GM18502 (cell line): ENCODE results near the gene DMKN.
"Not testable (repeated sequence)": the region's sequence is repeated elsewhere in the genome, so short reads cannot be mapped to it uniquely, and the experiment has no call there.

Experiments
- ATAC-seq: cut with Tn5 transposase; IDR thresholded peaks from one replicate; pipeline ENCODE4 v1.9.1; 2021; ENCODE audit warnings: mild to moderate bottlenecking; ENCODE audit not compliant: unreplicated experiment, poor library complexity

Gene DMKN

GRCh38 chr19:35501684-35502083 is 11.8 kb downstream of the DMKN start:
- no peak for ATAC-seq

- ATAC-seq, result no peak
These were observed 12.8 kb downstream of the DMKN start for GRCh38 chr19:35500611-35501010.

GRCh38 chr19:35498984-35499527 is 14.4 kb downstream of the DMKN start:
- ATAC-seq, result no peak

- no peak for ATAC-seq
These were observed 15.2 kb downstream of the DMKN start for GRCh38 chr19:35498220-35498619.

GRCh38 chr19:35497406-35497805 is 16.0 kb downstream of the DMKN start:
- no peak for ATAC-seq

- ATAC-seq, result no peak
These were observed 18.1 kb downstream of the DMKN start for GRCh38 chr19:35495107-35496064.

- ATAC-seq, result no peak
These were observed 19.5 kb downstream of the DMKN start for GRCh38 chr19:35493971-35494370.

- ATAC-seq, result no peak
These were observed 21.6 kb downstream of the DMKN start for GRCh38 chr19:35491836-35492360.

GRCh38 chr19:35490364-35490763 is 23.1 kb downstream of the DMKN start, which contains the start of gene KRTDAP:
Gene KRTDAP, minus strand, starts transcription at chr19:35490464. Its CDS starts 22 bp downstream, at chr19:35490442.
- no peak for ATAC-seq

- ATAC-seq, result no peak
These were observed 24.8 kb downstream of the DMKN start for GRCh38 chr19:35488677-35489076.

GRCh38 chr19:35487656-35488182 is 25.7 kb downstream of the DMKN start:
- no peak for ATAC-seq

- no peak for ATAC-seq
These were observed 27.2 kb downstream of the DMKN start for GRCh38 chr19:35486268-35486708.

- ATAC-seq, result peak; percentile 67
These were observed 29.0 kb downstream of the DMKN start for GRCh38 chr19:35484252-35485036.

GRCh38 chr19:35483089-35483488 is 30.4 kb downstream of the DMKN start:
- no peak for ATAC-seq

GRCh38 chr19:35478794-35479677 is 34.4 kb downstream of the DMKN start:
- no peak for ATAC-seq

- no peak for ATAC-seq
These were observed 37.3 kb downstream of the DMKN start for GRCh38 chr19:35476149-35476548.

GRCh38 chr19:35474594-35474993 is 38.9 kb downstream of the DMKN start:
- not testable (repeated sequence) for ATAC-seq

GRCh38 chr19:35474104-35474503 is 39.3 kb downstream of the DMKN start:
- no peak for ATAC-seq

- ATAC-seq, result no peak
These were observed 41.5 kb downstream of the DMKN start for GRCh38 chr19:35471946-35472345.
